HepG2 (cell line): ENCODE results near the gene PEAK3. TPM values are rescaled to one million over a fixed set of nuclear protein-coding genes. Genes with fewer than 3 reads are reported as not detected.

Source experiments
- ATAC-seq: fragments of 200-7000 bp; cut with Tn5 transposase; 3 replicates; pipeline ENCODE4 v1.9.1; 2020; ENCODE audit warnings: mild to moderate bottlenecking, moderate library complexity
- BruUV-seq: library from RNA; stranded (reverse); fragments of 400-500 nt; replicated peaks from 2 replicates; lab custom pipeline; 2021; lab: Mats Ljungman, UMichigan
- CTCF ChIA-PET: fragments of 300-600 bp; formaldehyde crosslinking; extraction: SDS; loops from one replicate; lab custom pipeline; 2021; ENCODE audit warnings: low total read pairs, inconsistent platforms, low intra/inter-chr PET ratio; lab: Yijun Ruan, JAX
- POLR2A ChIA-PET: fragments of 350-600 bp; sonication (Branson Sonifier 250); formaldehyde crosslinking; loops from one replicate; lab custom pipeline; 2020; ENCODE audit warnings: antibody characterized with exemption, inconsistent platforms; lab: Yijun Ruan, JAX
- DNase-seq: peaks from one replicate; pipeline ENCODE4 v3.0.0-alpha.2; 2015; ENCODE audit warnings: low spot score
- FAIRE-seq: peaks from 3 replicates; lab custom pipeline; 2011; peaks lifted over from hg19 to GRCh38; lab: Jason Lieb, UNC
- H2AFZ ChIP-seq: one replicate; pipeline ENCODE4 v1.6.1; 2011; ENCODE audit warnings: low read length, inconsistent platforms
- H3K27ac ChIP-seq: fragments of 300-600 bp; 3 replicates; pipeline ENCODE4 v1.8.0; 2011; ENCODE audit warnings: mixed run types, mild to moderate bottlenecking, mixed read lengths, low read length, inconsistent platforms; ENCODE audit not compliant: insufficient read depth; ENCODE audit errors: extremely low read length
- H3K27me3 ChIP-seq, 2 experiments: fragments of 200-600 bp in 1 of 2; 2 replicates in 1 of 2; 3 replicates in 1 of 2; pipeline versions ENCODE4 v1.6.0 to v1.8.0; 2011; ENCODE audit warnings: low read length in 2 of 2, mild to moderate bottlenecking in 2 of 2, moderate library complexity in 2 of 2, inconsistent platforms in 1 of 2; ENCODE audit not compliant: insufficient read depth in 2 of 2, control insufficient read depth in 1 of 2
- H3K36me3 ChIP-seq, 2 experiments: fragments of 200-600 bp in 1 of 2; replicated peaks in 1 of 2; 2 replicates in 1 of 2; 3 replicates in 1 of 2; pipeline versions ENCODE4 v1.5.1 to v1.8.0; 2011; ENCODE audit warnings: low read length in 2 of 2, inconsistent platforms in 1 of 2; ENCODE audit not compliant: insufficient read depth in 2 of 2, control insufficient read depth in 1 of 2
- H3K4me1 ChIP-seq: 2 replicates; pipeline ENCODE4 v1.5.1; 2012; ENCODE audit warnings: low read length, inconsistent platforms; ENCODE audit not compliant: insufficient read depth
- H3K4me2 ChIP-seq: 2 replicates; pipeline ENCODE4 v1.6.0; 2011; ENCODE audit warnings: low read depth, low read length, inconsistent platforms
- H3K4me3 ChIP-seq, 3 experiments: fragments of 200-600 bp in 1 of 3; sonication (generic), shearing (Covaris generic) in 1 of 3; replicated peaks in 1 of 3; 2 replicates each; pipeline ENCODE4 v1.5.1; 2011 to 2016; ENCODE audit warnings: low read length in 3 of 3, inconsistent platforms in 2 of 3, low read depth in 2 of 3, mild to moderate bottlenecking in 2 of 3, control low read depth in 1 of 3, mixed read lengths in 1 of 3; ENCODE audit not compliant: insufficient read depth in 1 of 3
- H3K79me2 ChIP-seq: one replicate; pipeline ENCODE4 v1.6.1; 2011; ENCODE audit warnings: low read length, inconsistent platforms; ENCODE audit not compliant: insufficient read depth
- H3K9ac ChIP-seq: 2 replicates; pipeline ENCODE4 v1.6.0; 2011; ENCODE audit warnings: mild to moderate bottlenecking, low read depth, low read length, inconsistent platforms; ENCODE audit not compliant: insufficient read depth
- H3K9me3 ChIP-seq: 2 replicates; pipeline ENCODE4 v1.5.1; 2012; ENCODE audit warnings: mild to moderate bottlenecking, low read length
- H4K20me1 ChIP-seq: 2 replicates; pipeline ENCODE4 v1.6.0; 2011; ENCODE audit warnings: inconsistent platforms, mild to moderate bottlenecking, low read length, moderate library complexity; ENCODE audit not compliant: insufficient read depth
- ARID3A ChIP-seq: IDR thresholded peaks from 2 replicates; pipeline ENCODE4 v1.6.1; 2012; ENCODE audit warnings: low read depth, low read length, improper control_type of control experiment
- ATF5 ChIP-seq: sonication (generic); formaldehyde crosslinking; IDR thresholded peaks from 2 replicates; pipeline ENCODE4 v1.4.0; 2020; ENCODE audit warnings: mild to moderate bottlenecking, low read depth, missing genetic modification reagents
- ATRX ChIP-seq: sonication (generic); formaldehyde crosslinking; IDR thresholded peaks from 2 replicates; pipeline ENCODE4 v1.4.0; 2020; ENCODE audit warnings: missing genetic modification reagents, borderline replicate concordance
- CEBPB ChIP-seq: IDR thresholded peaks from 2 replicates; pipeline ENCODE4 v1.6.1; 2011; ENCODE audit warnings: low read depth, low read length, improper control_type of control experiment, borderline replicate concordance
- CEBPZ ChIP-seq: IDR thresholded peaks from 2 replicates; pipeline ENCODE4 v1.6.1; 2012; ENCODE audit warnings: low read length, improper control_type of control experiment
- CREM ChIP-seq, 2 experiments: sonication (generic) in 1 of 2; formaldehyde crosslinking in 1 of 2; IDR thresholded peaks; 2 replicates each; pipeline versions ENCODE4 v1.4.0 to v1.6.1; 2016 to 2020; ENCODE audit warnings: antibody characterized with exemption in 1 of 2, mild to moderate bottlenecking in 1 of 2, missing genetic modification reagents in 1 of 2
- ETS1 ChIP-seq: sonication (generic); formaldehyde crosslinking; IDR thresholded peaks from 2 replicates; pipeline ENCODE4 v1.4.0; 2020; ENCODE audit warnings: missing genetic modification reagents
- GABPA ChIP-seq, 2 experiments: IDR thresholded peaks; 2 replicates each; pipeline ENCODE4 v1.6.1; 2011 to 2016; ENCODE audit warnings: low read depth in 2 of 2, low read length in 1 of 2, missing biosample characterization in 1 of 2, missing genetic modification characterization in 1 of 2
- KLF16 ChIP-seq, 2 experiments: sonication (generic) in 1 of 2; formaldehyde crosslinking in 1 of 2; IDR thresholded peaks; 2 replicates each; pipeline versions ENCODE4 v1.6.1 to v1.8.0; 2016 to 2023; ENCODE audit warnings: missing genetic modification reagents in 2 of 2, missing compliant biosample characterization in 1 of 2
- NCOA1 ChIP-seq: sonication (generic); formaldehyde crosslinking; IDR thresholded peaks from 2 replicates; pipeline ENCODE4 v1.9.0; 2021; ENCODE audit warnings: missing genetic modification reagents
- RBFOX2 ChIP-seq: fragments of 200-400 bp; formaldehyde crosslinking; IDR thresholded peaks from 2 replicates; pipeline ENCODE4 v1.6.1; 2017; ENCODE audit warnings: low read depth, mild to moderate bottlenecking, low read length
- SNAPC2 ChIP-seq: sonication (generic); formaldehyde crosslinking; IDR thresholded peaks from 2 replicates; pipeline ENCODE4 v1.8.1; 2022; ENCODE audit warnings: mild to moderate bottlenecking, missing genetic modification reagents
- TCF7 ChIP-seq: sonication (generic); IDR thresholded peaks from 2 replicates; pipeline ENCODE4 v1.6.1; 2016; ENCODE audit warnings: antibody characterized with exemption, low read depth
- TSC22D2 ChIP-seq: sonication (generic); formaldehyde crosslinking; IDR thresholded peaks from 2 replicates; pipeline ENCODE4 v1.5.1; 2020; ENCODE audit warnings: missing genetic modification reagents, mild to moderate bottlenecking, borderline replicate concordance
- ZNF234 ChIP-seq: sonication (generic); formaldehyde crosslinking; conservative IDR thresholded peaks from 2 replicates; pipeline ENCODE4 v1.5.1; 2020; ENCODE audit warnings: mild to moderate bottlenecking, missing genetic modification reagents
- ZNF678 ChIP-seq: sonication (generic); formaldehyde crosslinking; IDR thresholded peaks from 2 replicates; pipeline ENCODE4 v1.4.0; 2020; ENCODE audit warnings: mild to moderate bottlenecking, missing genetic modification reagents
- WGBS: methylation state at CpG from one replicate; pipeline ENCODE4 v1.1.6; 2017; ENCODE audit warnings: low lambda C conversion rate; 5-methylcytosine and 5-hydroxymethylcytosine counted together
- in situ Hi-C: cut with HindIII; loops from 2 replicates; pipeline ENCODE4 v1.10.0; 2017; ENCODE audit warnings: low pct_unique_long_range_greater_than_20kb; ENCODE audit not compliant: extremely low pct_ligation_motif_present
- intact Hi-C: fragments of 100-400 bp; cut with micrococcal nuclease; formaldehyde crosslinking; loops from one replicate; pipeline ENCODE4 v1.10.0; 2022; ENCODE audit not compliant: unreplicated experiment
- polyA plus RNA-seq, 8 experiments: library from polyadenylated mRNA; depleted of rRNA in 3 of 8; stranded (reverse) in 7 of 8; unstranded in 1 of 8; fragments of >200 nt; fragmentation: Illumina TruSeq in 4 of 8; extraction: Trizol in 4 of 8; gene quantifications; 2 replicates each; pipeline versions ENCODE4 v1.2.1 to v1.2.3, GENCODE V29; 2011 to 2016; ENCODE audit warnings: low read depth in 4 of 8, missing spikeins in 1 of 8, mixed read lengths in 1 of 8; ENCODE audit not compliant: insufficient read depth in 1 of 8
- total RNA-seq, 5 experiments: library from RNA; depleted of rRNA; stranded (reverse); fragments of >200 nt; fragmentation: Illumina TruSeq; extraction: Trizol; gene quantifications; 2 replicates each; pipeline ENCODE4 v1.2.3, GENCODE V29; 2016; ENCODE audit warnings: low read depth in 1 of 5

PEAK3 gene
- total and polyA plus RNA-seq, 2 of the 13 experiments (the other 11 are each of a cell fraction or from before 2014, with no cell fraction given), result not detected

GRCh38 chr19:2315818-2316353, 33.9 kb upstream of the PEAK3 start:
- BruUV-seq, result no TSS peak
- DNase-seq, result peak; percentile 55
- POLR2A ChIA-PET, result interaction anchor here (0.5 to 2.6 kb wide), 9 partner anchors 15 to 425 kb away, joined by 3 to 11 read pairs (median 3); partner anchors contain the start of genes AP3D1 and PLEKHJ1
- TF ChIP-seq NCOA1 (peak; percentile 91), KLF16 (CRISPR knock-in tag; IDR thresholded peaks at IDR 0.05) (peak in 1 of 2 experiments; percentile 86; a peak in 2 of 4 replicates), GABPA (IDR thresholded peaks at IDR 0.05; ENCODE audit: low read depth, low read length) (no peak), GABPA (CRISPR knock-in tag; IDR thresholded peaks at IDR 0.05; ENCODE audit: low read depth) (peak; percentile 38), SNAPC2 (no peak), ZNF678 (CRISPR knock-in tag) (no peak), ATF5 (no peak), ZNF234 (no peak), TSC22D2 (CRISPR knock-in tag) (no peak), ETS1 (CRISPR knock-in tag) (no peak), CREM (IDR thresholded peaks at IDR 0.05) (no peak), CREM (CRISPR knock-in tag; IDR thresholded peaks at IDR 0.05) (no peak), CEBPZ (no peak), ARID3A (no peak), TCF7 (no peak), ATRX (no peak), RBFOX2 (no peak), CEBPB (no peak)

More at GRCh38 chr19:2315818-2316353, 33.9 kb upstream of the PEAK3 start:
- Histone ChIP-seq H3K79me2 (no peaks in the 10 kb centered on the region), H3K27ac (no peak overlapping the region), H2AFZ (no peak overlapping the region), H4K20me1 (no peaks in the 10 kb centered on the region), H3K4me1 (peaks cover 30% of the 10 kb centered on the region), H3K36me3 (no peaks in the 10 kb centered on the region), H3K4me3 (peak overlapping the region in 2 of 3 experiments; percentile 4 to 61; a peak in 4 of 6 replicates), H3K4me2 (peak overlapping the region; percentile 83), H3K9me3 (peaks cover 9% of the 10 kb centered on the region), H3K9ac (0 out of 2 replicates have a peak overlapping the region, but pooled peaks have one; percentile 8), H3K27me3 (peaks cover 5 to 7% of the 10 kb centered on the region in 2 experiments; a peak in 4 of 5 replicates)
- CTCF ChIA-PET, result interaction anchor here (1.5 to 2.4 kb wide), 5 partner anchors 41 to 160 kb away, joined by 4 to 16 read pairs (median 8); partner anchors contain the start of genes PLEKHJ1 and SF3A2
- ATAC-seq, result peak; percentile 92
- peak; percentile 69 for FAIRE-seq
- in situ Hi-C loops, result loop anchor here (5.0 to 10.0 kb wide), 3 partner anchors 39 to 161 kb away; partner anchors contain the start of genes AP3D1, PLEKHJ1 and SF3A2
- intact Hi-C loops, result loop anchor here (1.0 to 10.0 kb wide), 3 partner anchors 41 to 299 kb away; partner anchors contain the start of genes PLEKHJ1 and SF3A2
- 5% methylated on average over 12 of the region's 22 CpGs for WGBS
